ENCODE measurements around the gene CCSER1.

CCSER1 gene

DNA sequence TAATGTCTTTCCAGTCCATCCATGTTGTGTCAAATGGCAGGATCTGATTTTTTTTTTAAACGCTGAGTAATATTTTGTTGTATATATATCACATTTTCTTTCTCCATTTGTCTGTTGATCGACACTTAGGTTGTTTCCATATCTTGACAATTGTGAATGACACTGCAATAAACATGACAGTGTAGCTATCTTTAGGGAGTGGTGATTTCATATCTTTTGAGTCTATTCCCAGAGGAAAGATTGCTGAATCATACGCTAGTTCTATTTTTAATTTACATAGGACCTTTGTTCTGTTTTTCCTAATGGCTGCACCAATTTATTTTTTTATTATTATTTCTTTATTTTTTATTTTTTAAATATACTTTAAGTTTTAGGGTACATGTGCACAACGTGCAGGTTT lies 470.7 kb downstream of the CCSER1 start:
- DNase-seq: no peak
- no peaks in the 10 kb centered on the region for H3K36me3 Mint-ChIP-seq (ENCODE audit: low read depth)
- ATAC-seq: no peak
- H3K27me3 Mint-ChIP-seq: no peaks in the 10 kb centered on the region
- no peak overlapping the region for H3K27ac Mint-ChIP-seq
- no peaks in the 10 kb centered on the region for H3K4me1 Mint-ChIP-seq
- H3K9me3 Mint-ChIP-seq: peaks cover 12% of the 10 kb centered on the region
- H3K4me3 Mint-ChIP-seq: no peak overlapping the region

DNA sequence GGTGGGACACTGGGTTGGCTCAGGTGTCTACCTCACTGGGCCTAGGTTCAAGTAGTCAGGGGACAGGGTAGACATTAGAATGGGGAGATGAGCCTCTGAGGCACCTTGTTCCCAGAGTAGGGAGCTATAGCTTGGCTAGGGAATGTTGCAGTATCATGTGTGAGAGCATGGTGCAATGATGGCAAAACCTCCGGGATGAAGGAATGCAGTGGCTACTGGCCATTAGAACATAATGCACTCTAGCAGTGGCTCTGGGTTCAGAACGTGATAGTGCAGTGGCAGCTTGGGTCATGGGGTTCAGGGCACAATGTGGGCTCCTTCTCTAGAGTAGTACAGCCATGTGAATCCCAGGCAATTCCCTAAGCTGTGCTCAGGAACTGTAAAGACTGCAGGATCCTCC lies 471.5 kb downstream of the CCSER1 start:
- no peak overlapping the region for H3K27ac Mint-ChIP-seq
- no peak for ATAC-seq
- no peaks in the 10 kb centered on the region for H3K36me3 Mint-ChIP-seq (ENCODE audit: low read depth)
- no peaks in the 10 kb centered on the region for H3K4me1 Mint-ChIP-seq
- DNase-seq: no peak
- H3K27me3 Mint-ChIP-seq: no peaks in the 10 kb centered on the region
- H3K4me3 Mint-ChIP-seq: no peak overlapping the region
- H3K9me3 Mint-ChIP-seq: peaks cover 14% of the 10 kb centered on the region

- ATAC-seq: no peak
- no peaks in the 10 kb centered on the region for H3K36me3 Mint-ChIP-seq (ENCODE audit: low read depth)
- no peaks in the 10 kb centered on the region for H3K4me1 Mint-ChIP-seq
- no peaks in the 10 kb centered on the region for H3K27me3 Mint-ChIP-seq
- no peak overlapping the region for H3K4me3 Mint-ChIP-seq
- peaks cover 13% of the 10 kb centered on the region for H3K9me3 Mint-ChIP-seq
- H3K27ac Mint-ChIP-seq: no peak overlapping the region
- no peak for DNase-seq
Measured at GRCh38 chr4:90602726-90603125, 475.5 kb downstream of the CCSER1 start.

DNA sequence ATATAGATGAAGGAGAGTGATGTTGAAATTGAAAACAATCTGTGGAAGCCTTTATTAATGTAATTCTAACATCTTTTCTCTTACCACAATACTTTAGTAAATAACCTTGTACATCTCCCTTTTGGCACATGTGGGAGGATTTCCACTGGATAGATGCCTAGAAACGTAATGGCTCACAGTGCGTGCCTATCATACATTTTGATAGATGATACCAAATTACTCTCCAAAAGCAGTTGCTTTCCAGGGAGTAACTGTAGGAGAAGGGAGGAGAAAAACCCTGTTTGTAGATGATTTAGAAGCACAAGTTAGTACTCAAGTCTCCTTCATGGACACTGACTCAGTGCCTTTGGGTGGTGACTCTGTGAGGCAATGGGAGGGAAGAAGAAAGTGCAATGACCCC lies 476.3 kb downstream of the CCSER1 start:
- DNase-seq: no peak
- Mint-ChIP-seq H3K4me1 (no peaks in the 10 kb centered on the region), H3K4me3 (no peak overlapping the region), H3K36me3 (ENCODE audit: low read depth) (no peaks in the 10 kb centered on the region), H3K27me3 (no peaks in the 10 kb centered on the region), H3K9me3 (peaks cover 12% of the 10 kb centered on the region), H3K27ac (no peak overlapping the region)
- ATAC-seq: no peak

DNA sequence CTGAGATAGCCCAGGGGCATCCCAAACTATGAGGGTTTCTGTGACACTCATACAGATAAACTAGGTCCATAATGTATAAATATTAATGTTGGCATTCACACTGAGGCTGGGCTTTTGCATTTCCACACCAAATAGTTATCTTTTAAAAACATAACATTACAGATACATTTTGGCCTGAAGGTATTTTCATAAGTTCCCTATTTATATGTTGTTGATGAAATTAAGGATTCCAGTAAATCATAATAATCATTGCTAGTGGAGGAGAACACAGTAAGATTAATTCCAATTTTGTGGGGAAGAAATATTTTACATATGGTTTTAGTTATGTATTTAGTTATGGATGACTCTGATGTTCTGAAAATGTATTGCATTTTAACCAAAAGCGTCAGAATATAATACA lies 479.6 kb downstream of the CCSER1 start:
- H3K4me3 Mint-ChIP-seq: no peak overlapping the region
- no peaks in the 10 kb centered on the region for H3K27me3 Mint-ChIP-seq
- H3K9me3 Mint-ChIP-seq: peaks cover 7% of the 10 kb centered on the region
- no peak overlapping the region for H3K27ac Mint-ChIP-seq
- ATAC-seq (no peak), DNase-seq (no peak)
- H3K4me1 Mint-ChIP-seq: no peaks in the 10 kb centered on the region
- H3K36me3 Mint-ChIP-seq (ENCODE audit: low read depth): no peaks in the 10 kb centered on the region

- H3K36me3 Mint-ChIP-seq (ENCODE audit: low read depth): no peaks in the 10 kb centered on the region
- no peaks in the 10 kb centered on the region for H3K9me3 Mint-ChIP-seq
- ATAC-seq: no peak
Measured at GRCh38 chr4:90614371-90614770, 487.2 kb downstream of the CCSER1 start.

GRCh38 chr4:90621080-90621479 lies 493.9 kb downstream of the CCSER1 start:
- Mint-ChIP-seq H3K4me1 (no peaks in the 10 kb centered on the region), H3K4me3 (no peak overlapping the region), H3K36me3 (ENCODE audit: low read depth) (no peaks in the 10 kb centered on the region), H3K27ac (no peak overlapping the region), H3K27me3 (no peaks in the 10 kb centered on the region), H3K9me3 (no peaks in the 10 kb centered on the region)
- DNase-seq: no peak
- no peak for ATAC-seq

More at GRCh38 chr4:90614371-90614770, 487.2 kb downstream of the CCSER1 start:
- H3K4me3 Mint-ChIP-seq: no peak overlapping the region
- DNase-seq: no peak
- no peaks in the 10 kb centered on the region for H3K27me3 Mint-ChIP-seq
- no peaks in the 10 kb centered on the region for H3K4me1 Mint-ChIP-seq
- H3K27ac Mint-ChIP-seq: no peak overlapping the region

DNA sequence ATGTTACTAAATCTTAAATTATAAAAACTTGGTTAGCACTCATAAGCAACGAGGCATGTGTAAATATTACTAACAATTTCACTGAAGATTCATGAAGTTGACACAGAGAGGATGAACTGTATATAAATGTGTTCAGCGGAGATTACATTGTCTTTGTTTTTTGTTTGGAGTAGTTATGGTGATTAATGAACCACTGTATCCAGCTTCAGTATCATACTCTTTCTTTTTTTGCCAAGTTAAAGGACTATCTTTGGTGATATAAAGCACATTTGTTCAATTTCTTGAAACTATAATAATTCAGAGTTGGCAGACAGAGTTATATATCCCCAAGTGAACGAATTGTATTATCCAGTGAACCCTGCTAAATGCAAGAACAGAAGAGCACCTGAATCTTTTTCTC lies 497.6 kb downstream of the CCSER1 start:
- ATAC-seq: no peak
- peaks cover 3% of the 10 kb centered on the region for H3K9me3 Mint-ChIP-seq
- no peak overlapping the region for H3K27ac Mint-ChIP-seq
- no peaks in the 10 kb centered on the region for H3K4me1 Mint-ChIP-seq
- H3K36me3 Mint-ChIP-seq (ENCODE audit: low read depth): no peaks in the 10 kb centered on the region
- H3K4me3 Mint-ChIP-seq: no peak overlapping the region
- DNase-seq: no peak
- no peaks in the 10 kb centered on the region for H3K27me3 Mint-ChIP-seq

DNA sequence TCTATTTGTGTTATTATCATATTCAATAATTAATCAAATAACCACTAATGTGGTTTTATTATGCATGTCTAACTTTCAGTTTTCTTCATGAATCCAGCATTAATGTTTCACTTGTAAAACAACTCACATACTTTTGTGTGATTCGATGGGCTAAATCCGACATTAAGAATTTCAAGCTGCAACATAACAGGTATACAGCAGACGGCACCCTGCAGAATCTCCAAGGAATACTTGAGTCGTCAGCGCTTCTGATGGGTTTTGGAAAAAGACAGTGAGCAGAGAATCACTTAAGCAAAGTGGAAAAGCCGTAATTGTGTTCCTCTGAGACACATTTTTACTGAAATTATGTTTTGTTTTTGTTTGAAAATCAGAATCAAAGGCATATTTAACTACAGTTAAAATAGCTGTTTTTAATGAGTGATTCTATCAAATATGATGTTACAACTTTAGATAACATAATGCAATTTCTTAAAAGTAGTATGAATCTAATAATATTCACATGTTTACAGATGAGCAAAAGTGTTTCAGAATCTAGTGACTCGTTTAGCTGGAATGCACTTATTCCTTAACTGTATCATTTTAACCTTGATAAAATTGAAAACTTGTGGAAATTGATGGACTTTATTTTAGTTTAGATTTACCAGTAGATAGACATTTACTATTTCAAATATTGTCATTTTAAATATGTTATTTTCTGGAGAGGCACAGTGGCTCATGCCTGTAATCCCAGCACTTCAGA lies 514.8 kb downstream of the CCSER1 start:
- no peak for DNase-seq
- Mint-ChIP-seq H3K36me3 (ENCODE audit: low read depth) (no peaks in the 10 kb centered on the region), H3K27me3 (no peaks in the 10 kb centered on the region), H3K9me3 (no peaks in the 10 kb centered on the region), H3K4me1 (no peaks in the 10 kb centered on the region), H3K4me3 (no peak overlapping the region), H3K27ac (no peak overlapping the region)
- ATAC-seq: no peak

DNA sequence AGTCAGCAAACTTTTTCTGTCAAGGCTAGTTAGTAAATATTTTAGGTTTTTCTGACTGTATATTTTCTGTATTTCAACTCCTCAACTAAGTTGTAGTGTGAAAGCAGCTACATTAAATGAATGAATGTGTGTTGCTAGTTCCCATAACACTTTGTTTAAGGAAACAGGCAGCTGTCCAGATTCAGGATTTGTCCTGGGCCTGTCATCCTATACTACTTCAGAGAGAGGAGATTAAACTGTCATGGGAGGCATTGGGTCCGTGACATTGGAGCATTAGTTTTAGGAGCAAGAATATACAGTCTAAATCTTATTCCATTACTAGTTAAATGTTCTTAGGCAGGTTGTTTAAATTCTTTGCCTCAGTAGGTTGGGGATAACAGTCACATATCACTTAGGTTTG lies 516.0 kb downstream of the CCSER1 start:
- H3K4me1 Mint-ChIP-seq: no peaks in the 10 kb centered on the region
- no peak overlapping the region for H3K27ac Mint-ChIP-seq
- no peaks in the 10 kb centered on the region for H3K27me3 Mint-ChIP-seq
- ATAC-seq (no peak), DNase-seq (no peak)
- no peaks in the 10 kb centered on the region for H3K36me3 Mint-ChIP-seq (ENCODE audit: low read depth)
- H3K9me3 Mint-ChIP-seq: no peaks in the 10 kb centered on the region
- H3K4me3 Mint-ChIP-seq: no peak overlapping the region

- Mint-ChIP-seq H3K27ac (no peak overlapping the region), H3K4me1 (no peaks in the 10 kb centered on the region), H3K9me3 (peaks cover 12% of the 10 kb centered on the region), H3K27me3 (no peaks in the 10 kb centered on the region), H3K36me3 (ENCODE audit: low read depth) (no peaks in the 10 kb centered on the region), H3K4me3 (no peak overlapping the region)
- DNase-seq (no peak), ATAC-seq (no peak)
Measured at GRCh38 chr4:90648311-90648710, 521.1 kb downstream of the CCSER1 start.

GRCh38 chr4:90648791-90649190 lies 521.6 kb downstream of the CCSER1 start:
- ATAC-seq (no peak), DNase-seq (no peak)
- Mint-ChIP-seq H3K4me1 (no peaks in the 10 kb centered on the region), H3K27me3 (no peaks in the 10 kb centered on the region), H3K4me3 (no peak overlapping the region), H3K9me3 (peaks cover 12% of the 10 kb centered on the region), H3K36me3 (ENCODE audit: low read depth) (no peaks in the 10 kb centered on the region), H3K27ac (no peak overlapping the region)

GRCh38 chr4:90660672-90661071 lies 533.5 kb downstream of the CCSER1 start:
- Mint-ChIP-seq H3K9me3 (peaks cover 4% of the 10 kb centered on the region), H3K27ac (no peak overlapping the region), H3K36me3 (ENCODE audit: low read depth) (no peaks in the 10 kb centered on the region), H3K27me3 (no peaks in the 10 kb centered on the region), H3K4me3 (no peak overlapping the region), H3K4me1 (no peaks in the 10 kb centered on the region)
- DNase-seq (no peak), ATAC-seq (no peak)

DNA sequence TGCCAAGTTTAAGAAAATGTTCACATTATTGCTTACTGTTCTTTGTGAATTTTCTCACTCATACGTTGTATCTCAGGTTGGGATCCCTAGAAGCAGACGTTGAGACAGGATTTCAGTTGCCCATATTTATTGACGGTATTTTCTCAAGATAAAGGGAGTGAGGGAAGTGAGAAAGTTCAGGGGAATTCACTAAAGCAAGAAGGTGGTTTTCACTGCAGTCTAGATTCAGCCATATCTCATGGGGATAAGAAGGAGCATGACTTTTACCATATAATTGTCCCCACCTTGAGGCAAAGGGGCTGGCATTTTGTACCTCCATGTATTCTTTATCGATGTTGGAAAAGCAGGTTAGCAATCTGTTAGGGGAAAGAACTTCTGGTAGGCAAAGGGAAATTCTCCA lies 543.0 kb downstream of the CCSER1 start:
- no peaks in the 10 kb centered on the region for H3K36me3 Mint-ChIP-seq (ENCODE audit: low read depth)
- no peak for ATAC-seq

GRCh38 chr4:90689739-90690138 lies 562.5 kb downstream of the CCSER1 start:
- Mint-ChIP-seq H3K36me3 (ENCODE audit: low read depth) (no peaks in the 10 kb centered on the region), H3K4me3 (no peak overlapping the region), H3K27ac (no peak overlapping the region), H3K9me3 (no peaks in the 10 kb centered on the region), H3K4me1 (no peaks in the 10 kb centered on the region), H3K27me3 (no peaks in the 10 kb centered on the region)
- ATAC-seq (no peak), DNase-seq (no peak)

More for the DNA sequence above, 543.0 kb downstream of the CCSER1 start:
- Mint-ChIP-seq H3K4me1 (no peaks in the 10 kb centered on the region), H3K9me3 (peaks cover 4% of the 10 kb centered on the region), H3K27ac (no peak overlapping the region), H3K27me3 (no peaks in the 10 kb centered on the region), H3K4me3 (no peak overlapping the region)
- no peak for DNase-seq

DNA sequence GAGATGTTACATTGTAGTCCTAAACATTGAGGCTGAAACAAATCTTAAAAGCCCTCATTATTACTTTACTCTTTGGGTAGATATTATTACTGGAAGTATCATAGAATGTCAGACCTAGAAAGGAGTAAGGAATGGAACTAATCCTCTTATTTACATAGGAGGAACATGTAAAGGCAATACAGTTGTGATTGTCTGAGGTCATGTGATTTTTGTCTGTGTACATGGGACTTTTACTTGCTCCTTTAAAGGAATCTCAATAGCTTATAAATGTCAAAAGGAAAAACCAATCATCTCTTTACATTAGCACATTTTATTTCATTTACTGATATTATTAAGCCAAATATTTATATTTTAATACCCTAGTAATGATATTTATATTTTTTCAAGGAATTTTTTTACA lies 568.2 kb downstream of the CCSER1 start:
- DNase-seq (no peak), ATAC-seq (no peak)
- Mint-ChIP-seq H3K27me3 (no peaks in the 10 kb centered on the region), H3K27ac (no peak overlapping the region), H3K4me3 (no peak overlapping the region), H3K36me3 (ENCODE audit: low read depth) (no peaks in the 10 kb centered on the region), H3K4me1 (no peaks in the 10 kb centered on the region), H3K9me3 (peaks cover 16% of the 10 kb centered on the region)
